ENCODE data around the gene CNTN1. TPM values are rescaled to one million over a fixed set of nuclear protein-coding genes. Genes with fewer than 3 reads are reported as not detected.

Gene CNTN1
- not detected for total RNA-seq

- H3K9me3 Mint-ChIP-seq, result no peaks in the 10 kb centered on the region
- CTCF ChIA-PET, result no interaction called here
- peaks cover 23% of the 10 kb centered on the region for H3K27me3 Mint-ChIP-seq
- H3K4me1 Mint-ChIP-seq (ENCODE audit: low read depth), result no peaks in the 10 kb centered on the region
- H3K36me3 Mint-ChIP-seq, result no peaks in the 10 kb centered on the region
- DNase-seq, result no peak
- no peak within 1 kb of the TSS for H3K27ac Mint-ChIP-seq
- H3K4me3 Mint-ChIP-seq, result no peak within 1 kb of the TSS
- intact Hi-C loops (cut with micrococcal nuclease), result no loop called here
- POLR2A ChIA-PET, result no interaction called here
Observed at GRCh38 chr12:40691913-40692764, at the start of gene CNTN1. TSS of gene CNTN1 (plus strand) at chr12:40692439.

DNA sequence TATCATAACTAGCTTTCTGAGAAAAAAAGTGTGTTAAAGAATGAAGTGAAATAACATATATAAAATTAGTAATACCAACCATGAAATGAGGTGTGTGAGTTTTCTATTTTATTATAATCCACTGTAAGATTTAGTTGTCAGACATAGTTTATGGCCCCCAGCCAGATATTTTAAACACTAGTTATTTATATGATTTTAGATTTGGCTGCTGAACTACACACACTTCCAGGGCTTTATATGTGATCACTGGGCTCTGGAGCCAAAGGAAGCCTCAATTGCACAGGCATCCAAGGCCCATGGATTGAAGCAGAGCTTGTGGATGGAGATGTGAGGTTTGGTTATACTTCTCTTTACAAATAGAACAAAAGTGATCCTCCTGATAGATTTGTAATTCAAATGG is 48.7 kb upstream of the CNTN1 start:
- no peak overlapping the region for H3K27ac Mint-ChIP-seq
- CTCF ChIA-PET, result no interaction called here
- H3K27me3 Mint-ChIP-seq, result no peaks in the 10 kb centered on the region
- H3K9me3 Mint-ChIP-seq, result peaks cover 14% of the 10 kb centered on the region
- H3K4me1 Mint-ChIP-seq (ENCODE audit: low read depth), result no peaks in the 10 kb centered on the region
- DNase-seq, result no peak
- H3K4me3 Mint-ChIP-seq, result no peak overlapping the region
- peaks cover 2% of the 10 kb centered on the region for H3K36me3 Mint-ChIP-seq
- POLR2A ChIA-PET, result no interaction called here
- intact Hi-C loops (cut with micrococcal nuclease), result no loop called here

DNA sequence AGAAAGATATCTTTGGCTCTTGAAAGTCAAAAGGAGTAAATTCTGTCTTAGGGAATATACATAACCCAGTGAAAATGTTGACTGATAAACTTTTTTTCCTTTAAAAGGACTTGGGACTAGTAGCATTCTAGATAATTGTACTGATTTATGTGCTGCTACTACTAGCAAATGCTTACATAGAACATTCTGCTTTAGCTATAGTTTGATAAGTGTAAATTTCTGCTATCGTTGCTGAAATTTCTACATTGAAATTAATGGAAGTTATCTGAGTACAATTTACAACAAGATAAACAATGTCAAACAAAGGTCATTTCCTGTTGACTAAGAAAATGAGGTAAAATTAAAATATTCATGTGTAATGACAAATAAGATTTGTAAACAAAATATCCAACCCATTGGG is 48.3 kb upstream of the CNTN1 start:
- no peaks in the 10 kb centered on the region for H3K27me3 Mint-ChIP-seq
- no peak overlapping the region for H3K4me3 Mint-ChIP-seq
- intact Hi-C loops (cut with micrococcal nuclease), result no loop called here
- CTCF ChIA-PET, result no interaction called here
- H3K36me3 Mint-ChIP-seq, result no peaks in the 10 kb centered on the region
- H3K27ac Mint-ChIP-seq, result no peak overlapping the region
- H3K4me1 Mint-ChIP-seq (ENCODE audit: low read depth), result no peaks in the 10 kb centered on the region
- H3K9me3 Mint-ChIP-seq, result peaks cover 10% of the 10 kb centered on the region
- no peak for DNase-seq
- POLR2A ChIA-PET, result no interaction called here

GRCh38 chr12:40644708-40645107 is 47.5 kb upstream of the CNTN1 start:
- Mint-ChIP-seq H3K4me1 (ENCODE audit: low read depth) (no peaks in the 10 kb centered on the region), H3K27me3 (no peaks in the 10 kb centered on the region), H3K9me3 (peaks cover 4% of the 10 kb centered on the region), H3K27ac (no peak overlapping the region), H3K36me3 (no peaks in the 10 kb centered on the region), H3K4me3 (no peak overlapping the region)
- intact Hi-C loops (cut with micrococcal nuclease), result no loop called here
- POLR2A ChIA-PET, result no interaction called here
- no peak for DNase-seq
- CTCF ChIA-PET, result no interaction called here

DNA sequence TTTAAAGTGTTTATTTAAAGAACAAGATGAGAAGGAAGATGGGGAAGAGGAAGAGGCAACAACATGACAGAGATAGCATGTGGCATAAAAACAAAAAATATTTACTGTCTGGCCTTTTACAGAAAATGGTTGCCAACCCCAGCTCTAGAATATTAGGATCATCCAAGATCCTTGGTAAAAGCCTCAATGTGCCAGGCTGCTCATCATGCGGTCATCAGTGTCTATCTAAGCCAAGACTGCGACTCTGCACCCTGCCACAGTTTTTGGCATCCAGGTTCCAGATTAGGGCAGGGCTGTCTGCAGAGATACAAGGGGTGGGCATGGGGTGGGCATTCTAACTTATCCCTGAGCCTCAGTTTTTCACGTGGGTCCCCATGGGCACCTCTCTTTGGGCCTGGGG is 46.9 kb upstream of the CNTN1 start:
- H3K9me3 Mint-ChIP-seq, result peaks cover 4% of the 10 kb centered on the region
- no peak overlapping the region for H3K4me3 Mint-ChIP-seq
- POLR2A ChIA-PET, result no interaction called here
- CTCF ChIA-PET, result no interaction called here
- DNase-seq, result no peak
- H3K36me3 Mint-ChIP-seq, result no peaks in the 10 kb centered on the region
- intact Hi-C loops (cut with micrococcal nuclease), result no loop called here
- H3K4me1 Mint-ChIP-seq (ENCODE audit: low read depth), result no peaks in the 10 kb centered on the region
- no peaks in the 10 kb centered on the region for H3K27me3 Mint-ChIP-seq
- no peak overlapping the region for H3K27ac Mint-ChIP-seq

DNA sequence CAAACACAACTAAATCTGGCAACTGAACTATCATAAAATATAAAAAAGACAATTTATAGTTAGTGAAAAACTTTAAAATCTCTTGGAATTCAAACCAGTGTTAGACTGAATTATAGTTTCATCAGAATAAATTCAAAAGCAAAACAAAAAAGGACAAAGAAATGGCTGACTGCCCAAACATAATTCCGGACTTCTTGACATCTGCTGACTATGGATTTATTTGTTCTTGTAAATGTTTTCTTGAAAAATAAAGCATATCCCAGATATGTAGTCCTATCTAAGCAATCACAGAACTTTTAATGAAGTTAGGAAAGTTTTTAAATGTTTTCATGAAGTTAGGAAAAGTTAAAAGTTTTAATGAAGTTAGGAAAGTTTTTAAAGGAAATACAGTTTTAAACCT is 45.8 kb upstream of the CNTN1 start:
- no peak for DNase-seq
- ChIA-PET CTCF (no interaction called here), POLR2A (no interaction called here)
- H3K4me3 Mint-ChIP-seq, result no peak overlapping the region
- intact Hi-C loops (cut with micrococcal nuclease), result no loop called here
- no peaks in the 10 kb centered on the region for H3K36me3 Mint-ChIP-seq
- peaks cover 2% of the 10 kb centered on the region for H3K9me3 Mint-ChIP-seq
- no peaks in the 10 kb centered on the region for H3K27me3 Mint-ChIP-seq
- H3K4me1 Mint-ChIP-seq (ENCODE audit: low read depth), result no peaks in the 10 kb centered on the region
- H3K27ac Mint-ChIP-seq, result no peak overlapping the region

- Mint-ChIP-seq H3K27me3 (no peaks in the 10 kb centered on the region), H3K9me3 (peaks cover 2% of the 10 kb centered on the region), H3K27ac (no peak overlapping the region), H3K4me3 (no peak overlapping the region), H3K36me3 (no peaks in the 10 kb centered on the region), H3K4me1 (ENCODE audit: low read depth) (no peaks in the 10 kb centered on the region)
- no peak for DNase-seq
- intact Hi-C loops (cut with micrococcal nuclease), result no loop called here
- ChIA-PET CTCF (no interaction called here), POLR2A (no interaction called here)
Observed at GRCh38 chr12:40646911-40647310, 45.3 kb upstream of the CNTN1 start.

DNA sequence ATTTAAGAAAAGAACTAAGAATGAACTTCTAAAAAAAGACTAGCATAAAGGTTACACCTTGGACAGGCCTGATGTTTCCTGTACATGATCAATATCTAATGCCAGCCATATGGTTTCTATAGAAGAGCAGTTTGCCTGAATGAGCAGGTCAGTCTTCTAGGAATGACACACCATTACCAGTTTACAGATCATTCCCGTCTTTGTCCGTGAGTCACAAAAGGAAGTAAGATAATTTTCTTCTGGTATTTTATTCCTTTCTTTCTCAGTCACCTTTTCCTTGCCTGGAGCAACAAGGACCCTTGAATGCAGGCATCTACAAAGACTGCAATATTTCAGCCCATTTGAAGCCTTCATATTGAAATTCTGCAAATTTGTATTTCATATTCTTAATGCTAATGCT is 44.6 kb upstream of the CNTN1 start:
- intact Hi-C loops (cut with micrococcal nuclease), result no loop called here
- H3K27me3 Mint-ChIP-seq, result no peaks in the 10 kb centered on the region
- H3K4me3 Mint-ChIP-seq, result no peak overlapping the region
- H3K9me3 Mint-ChIP-seq, result peaks cover 2% of the 10 kb centered on the region
- ChIA-PET CTCF (no interaction called here), POLR2A (no interaction called here)
- no peaks in the 10 kb centered on the region for H3K4me1 Mint-ChIP-seq (ENCODE audit: low read depth)
- no peaks in the 10 kb centered on the region for H3K36me3 Mint-ChIP-seq
- H3K27ac Mint-ChIP-seq, result no peak overlapping the region
- no peak for DNase-seq

- H3K9me3 Mint-ChIP-seq, result no peaks in the 10 kb centered on the region
- no peaks in the 10 kb centered on the region for H3K36me3 Mint-ChIP-seq
- H3K27me3 Mint-ChIP-seq, result no peaks in the 10 kb centered on the region
- no peak for DNase-seq
- intact Hi-C loops (cut with micrococcal nuclease), result no loop called here
- ChIA-PET CTCF (no interaction called here), POLR2A (no interaction called here)
- no peak overlapping the region for H3K4me3 Mint-ChIP-seq
- H3K27ac Mint-ChIP-seq, result no peak overlapping the region
- H3K4me1 Mint-ChIP-seq (ENCODE audit: low read depth), result no peaks in the 10 kb centered on the region
Observed at GRCh38 chr12:40648519-40648918, 43.7 kb upstream of the CNTN1 start.

- Mint-ChIP-seq H3K27me3 (no peaks in the 10 kb centered on the region), H3K4me3 (no peak overlapping the region), H3K27ac (no peak overlapping the region), H3K4me1 (ENCODE audit: low read depth) (no peaks in the 10 kb centered on the region), H3K36me3 (no peaks in the 10 kb centered on the region), H3K9me3 (no peaks in the 10 kb centered on the region)
- CTCF ChIA-PET, result no interaction called here
- intact Hi-C loops (cut with micrococcal nuclease), result no loop called here
- POLR2A ChIA-PET, result no interaction called here
- no peak for DNase-seq
Observed at GRCh38 chr12:40650038-40650704, 42.1 kb upstream of the CNTN1 start.

- POLR2A ChIA-PET, result no interaction called here
- Mint-ChIP-seq H3K36me3 (no peaks in the 10 kb centered on the region), H3K27me3 (no peaks in the 10 kb centered on the region), H3K4me3 (no peak overlapping the region), H3K27ac (no peak overlapping the region), H3K9me3 (no peaks in the 10 kb centered on the region), H3K4me1 (ENCODE audit: low read depth) (no peaks in the 10 kb centered on the region)
- CTCF ChIA-PET, result no interaction called here
- DNase-seq, result no peak
- intact Hi-C loops (cut with micrococcal nuclease), result no loop called here
Observed at GRCh38 chr12:40655451-40655850, 36.8 kb upstream of the CNTN1 start.

- Mint-ChIP-seq H3K27ac (no peak overlapping the region), H3K36me3 (no peaks in the 10 kb centered on the region), H3K9me3 (no peaks in the 10 kb centered on the region), H3K4me3 (no peak overlapping the region), H3K4me1 (ENCODE audit: low read depth) (no peaks in the 10 kb centered on the region), H3K27me3 (no peaks in the 10 kb centered on the region)
- intact Hi-C loops (cut with micrococcal nuclease), result no loop called here
- no peak for DNase-seq
- CTCF ChIA-PET, result no interaction called here
- POLR2A ChIA-PET, result no interaction called here
Observed at GRCh38 chr12:40662366-40662765, 29.9 kb upstream of the CNTN1 start.

DNA sequence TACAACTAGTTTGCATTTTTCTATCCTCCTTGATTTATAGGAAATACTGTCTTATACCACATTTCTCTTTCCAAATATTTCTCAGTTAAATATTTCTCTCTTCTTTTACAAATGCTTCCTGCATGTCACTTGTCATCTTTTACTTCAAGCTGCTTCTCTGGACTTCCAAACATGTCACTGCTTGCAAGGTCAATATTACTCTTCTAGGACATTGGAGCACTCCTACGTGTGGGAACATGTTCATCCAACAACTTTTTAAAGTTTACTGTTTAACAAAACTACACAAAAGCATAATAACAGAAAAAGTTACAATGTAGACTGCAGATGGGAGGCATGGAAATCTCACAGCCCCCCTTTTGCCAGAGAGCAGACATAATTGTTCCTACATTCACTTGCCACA is 28.5 kb upstream of the CNTN1 start:
- Mint-ChIP-seq H3K36me3 (no peaks in the 10 kb centered on the region), H3K27me3 (no peaks in the 10 kb centered on the region), H3K27ac (no peak overlapping the region), H3K9me3 (no peaks in the 10 kb centered on the region), H3K4me3 (no peak overlapping the region), H3K4me1 (ENCODE audit: low read depth) (no peaks in the 10 kb centered on the region)
- POLR2A ChIA-PET, result no interaction called here
- no peak for DNase-seq
- CTCF ChIA-PET, result no interaction called here
- intact Hi-C loops (cut with micrococcal nuclease), result no loop called here

All from activated CD4-positive, alpha-beta memory T cell treated with anti-CD3 and anti-CD28 coated beads for 36 hours (primary cell).